Stimulated activated CD4-positive, alpha-beta T cell treated with anti-CD3 and anti-CD28 coated beads, Interleukin-4, amount 100 ng/mL, for 1 hour (primary cell): ENCODE data around the gene AMIGO3.
"Not testable (repeated sequence)": the region's sequence is repeated elsewhere in the genome, so short reads cannot be mapped to it uniquely, and the experiment has no call there.

ENCODE experiments used
- DNase-seq: peaks from one replicate; pipeline ENCODE4 v3.0.0-alpha.2; 2020

Gene AMIGO3

GRCh38 chr3:49719214-49719884, at the start of gene AMIGO3:
Gene AMIGO3, minus strand, starts transcription at chr3:49719684. Its CDS starts 219 bp downstream, at chr3:49719465.
- peak; percentile 92 for DNase-seq

GRCh38 chr3:49763981-49764380, 44.5 kb upstream of the AMIGO3 start:
- DNase-seq: no peak

GRCh38 chr3:49761661-49762060, 42.2 kb upstream of the AMIGO3 start:
- DNase-seq: no peak

DNA sequence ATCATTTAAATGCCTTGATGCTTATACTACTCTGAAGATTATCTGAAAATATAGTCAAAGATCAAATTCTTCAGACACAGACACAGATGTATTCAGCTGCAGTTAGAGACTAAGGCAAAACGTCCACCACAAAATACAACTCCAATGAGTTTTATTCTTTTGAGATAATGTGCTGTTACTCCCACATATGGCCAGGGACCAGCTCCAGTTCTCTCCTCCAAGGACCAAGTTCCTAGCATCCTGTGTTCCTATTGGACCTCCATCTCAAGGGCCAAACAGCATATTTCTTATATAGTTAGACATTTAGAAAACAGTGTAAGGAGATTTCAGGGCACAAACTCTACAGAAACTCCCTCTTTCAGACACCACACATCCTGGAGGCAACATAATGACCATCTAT, 39.7 kb upstream of the AMIGO3 start:
- no peak for DNase-seq

GRCh38 chr3:49757197-49757596, 37.7 kb upstream of the AMIGO3 start:
- no peak for DNase-seq

DNA sequence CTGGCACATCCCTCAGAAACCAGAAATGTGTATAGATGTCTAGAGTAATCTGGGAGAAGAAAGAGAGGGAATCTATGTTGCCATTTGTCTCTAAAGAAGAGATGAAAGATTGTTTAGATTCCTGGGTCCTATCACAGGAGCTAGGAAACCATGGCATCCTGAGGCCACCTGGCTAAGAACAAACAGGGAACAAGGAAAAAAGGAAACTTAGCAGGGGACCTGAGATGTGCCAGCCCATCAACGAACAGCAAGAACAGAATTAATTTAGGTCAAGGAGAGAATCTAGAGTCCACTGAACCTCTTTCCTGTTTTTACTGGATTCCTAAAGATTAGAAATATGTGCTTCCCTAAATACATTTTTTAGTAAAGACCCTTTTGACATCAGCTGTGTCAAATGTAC, 36.6 kb upstream of the AMIGO3 start:
- DNase-seq: no peak

GRCh38 chr3:49754536-49754935, 35.1 kb upstream of the AMIGO3 start:
- DNase-seq: no peak

- DNase-seq: no peak
These were observed 32.0 kb upstream of the AMIGO3 start for GRCh38 chr3:49751501-49751900.

DNA sequence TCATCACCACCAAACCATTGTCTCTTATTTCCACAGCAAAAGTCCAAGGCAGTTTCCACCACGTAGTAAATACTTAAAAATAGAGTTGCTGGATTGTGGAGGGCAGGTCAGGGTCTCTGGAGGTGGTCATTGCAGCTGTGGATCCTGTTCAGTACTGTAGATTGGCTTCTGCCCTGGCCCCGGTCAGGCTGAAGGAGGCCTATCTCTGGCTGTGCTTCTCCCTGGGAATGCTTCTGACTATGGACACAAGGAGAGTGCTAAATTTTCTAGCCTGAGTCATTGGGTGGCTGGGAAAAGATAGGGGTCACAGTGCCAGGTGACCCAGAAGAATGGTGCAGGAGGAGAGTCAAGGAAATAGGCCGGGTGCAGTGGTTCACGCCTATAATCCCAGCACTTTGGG, 30.6 kb upstream of the AMIGO3 start:
- no peak for DNase-seq

- not testable (repeated sequence) for DNase-seq
These were observed 29.4 kb upstream of the AMIGO3 start for GRCh38 chr3:49748874-49749273.

GRCh38 chr3:49747792-49748480, 28.5 kb upstream of the AMIGO3 start:
- no peak for DNase-seq

- no peak for DNase-seq
These were observed 26.5 kb upstream of the AMIGO3 start for GRCh38 chr3:49745986-49746385.

- DNase-seq: no peak
These were observed 20.9 kb upstream of the AMIGO3 start for GRCh38 chr3:49740427-49740826.

DNA sequence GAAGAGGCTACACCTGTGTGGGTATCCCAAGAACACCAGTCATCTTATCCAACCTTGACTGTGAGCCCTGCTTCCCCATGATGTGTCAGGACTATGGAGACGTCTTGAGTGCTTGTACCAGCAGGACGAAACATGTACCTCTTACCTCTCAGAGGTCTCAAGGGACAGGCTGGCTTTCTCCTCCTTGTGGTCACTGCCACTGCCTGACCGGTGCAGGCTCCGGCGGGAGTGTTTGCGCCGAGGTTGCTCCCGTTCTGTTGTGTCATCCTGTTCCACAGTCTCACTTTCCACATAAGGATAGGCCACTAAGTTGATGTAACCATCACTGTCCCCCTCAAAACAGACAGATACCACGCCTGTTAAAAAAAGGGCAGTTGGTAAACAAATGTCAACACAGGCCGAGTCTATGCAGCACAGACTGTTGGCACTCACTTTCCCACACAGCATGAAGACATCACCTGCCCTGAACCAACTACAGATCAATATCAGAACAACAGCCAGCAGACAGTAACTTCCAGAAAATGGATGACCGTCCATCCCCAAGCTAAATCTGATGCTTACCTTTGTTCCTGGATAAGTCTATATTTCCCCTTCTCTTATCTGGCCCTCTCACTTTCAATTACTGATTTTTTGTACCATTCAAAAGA, 18.7 kb upstream of the AMIGO3 start:
- no peak for DNase-seq

DNA sequence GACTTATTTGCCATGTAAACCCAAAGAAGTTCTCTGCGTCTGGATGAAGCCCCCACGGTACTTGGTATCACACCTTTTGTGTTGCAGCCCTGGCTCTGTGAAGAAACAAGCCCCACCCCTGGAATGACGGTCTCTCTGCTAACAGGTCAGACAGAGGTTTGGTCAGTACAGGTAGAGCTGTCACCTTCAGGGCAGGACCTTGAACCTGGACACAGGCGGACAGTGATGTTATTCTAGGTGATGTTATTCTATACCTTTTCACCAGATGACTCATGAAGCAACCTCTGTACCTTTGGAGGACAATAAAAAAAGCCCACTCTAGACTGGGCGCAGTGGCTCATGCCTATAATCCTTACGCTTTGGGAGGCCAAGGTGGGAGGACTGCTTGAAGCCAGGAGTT, 15.3 kb upstream of the AMIGO3 start:
- DNase-seq: no peak

DNA sequence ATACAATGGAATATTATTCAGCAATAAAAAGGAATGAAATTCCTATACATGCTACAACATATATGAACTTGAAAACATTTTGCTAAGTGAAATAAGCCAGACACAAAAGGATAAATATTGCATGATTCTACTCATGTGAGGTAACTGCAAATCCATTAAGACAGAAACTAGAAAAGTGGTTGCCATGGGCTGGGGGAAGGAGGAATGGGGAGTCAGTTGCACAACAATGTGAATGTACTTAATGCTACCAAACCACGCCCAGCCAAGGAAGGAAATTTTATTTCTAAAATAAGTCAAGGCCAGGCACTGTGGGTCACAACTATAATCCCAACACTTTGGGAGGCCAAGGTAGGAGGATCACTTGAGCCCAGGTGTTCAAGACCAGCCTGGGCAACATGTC, 14.1 kb upstream of the AMIGO3 start:
- DNase-seq: no peak

DNA sequence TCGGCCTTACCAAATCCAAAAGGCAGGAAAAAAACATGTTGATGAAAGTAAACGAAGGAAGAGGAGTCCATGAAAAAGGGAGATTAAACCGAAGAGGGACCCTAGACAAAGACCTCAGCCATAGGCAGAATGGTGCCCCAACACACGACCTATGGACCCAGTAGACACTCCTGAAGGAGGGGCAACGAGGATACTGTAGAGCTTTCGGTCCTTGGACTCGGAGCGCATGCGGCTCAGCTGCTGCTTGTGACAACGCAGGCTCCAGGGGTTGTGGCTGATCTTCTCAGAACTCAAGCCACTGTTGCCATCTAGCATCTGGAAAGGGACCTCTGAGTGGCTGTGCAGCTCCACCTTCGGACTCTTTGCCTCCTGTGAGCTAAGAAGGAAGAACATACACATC, 13.1 kb upstream of the AMIGO3 start:
- DNase-seq: no peak

- DNase-seq: no peak
These were observed 10.6 kb upstream of the AMIGO3 start for GRCh38 chr3:49729966-49730609.

GRCh38 chr3:49727924-49728361, 8.5 kb upstream of the AMIGO3 start:
- DNase-seq: no peak

DNA sequence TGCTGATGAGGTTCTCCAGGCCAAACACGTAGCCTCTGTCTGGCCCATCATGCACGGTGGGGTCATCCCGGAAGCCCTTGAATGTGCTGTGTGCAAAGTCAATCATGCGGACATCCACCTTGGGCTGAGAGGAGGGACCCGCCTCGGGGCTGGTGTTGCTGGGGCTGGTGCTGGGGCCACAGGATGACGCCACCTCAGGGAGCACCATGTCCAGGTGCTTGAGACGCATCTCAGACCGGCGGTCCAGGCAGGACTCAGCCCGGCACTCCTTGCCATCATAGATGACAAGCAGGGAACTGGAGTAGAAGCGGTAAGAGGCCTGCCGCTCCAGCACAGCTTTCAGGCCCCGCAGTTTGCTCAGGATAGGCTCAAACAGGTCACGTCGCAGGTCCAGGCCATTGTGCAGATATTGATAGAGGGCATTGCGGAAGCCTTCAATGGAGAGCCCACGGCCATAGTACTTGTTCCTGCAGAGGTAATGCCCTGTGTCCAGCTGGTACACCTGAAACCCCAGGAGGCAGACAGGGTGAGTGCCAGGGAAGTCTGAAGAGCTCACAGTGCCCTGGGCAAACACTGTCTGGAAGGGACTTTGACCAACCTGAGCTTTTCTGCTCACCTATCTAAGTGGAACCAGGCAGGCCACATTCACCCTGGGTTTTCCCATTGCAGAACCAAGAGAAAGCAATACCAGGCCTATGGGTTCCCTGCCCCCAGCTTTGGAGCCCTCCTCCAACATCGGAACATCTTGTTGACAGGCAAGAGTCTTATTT, 7.9 kb upstream of the AMIGO3 start:
- DNase-seq: no peak

- no peak for DNase-seq
These were observed 6.6 kb upstream of the AMIGO3 start for GRCh38 chr3:49725906-49726681.

GRCh38 chr3:49724586-49724985, 5.1 kb upstream of the AMIGO3 start:
- DNase-seq: no peak
